ENCODE results near the gene SERPINB12.
A peak's percentile ranks its signal among the peaks of the same experiment; 100 is the strongest.

The SERPINB12 gene

GRCh38 chr18:63542069-63542468 is at the start of gene SERPINB12:
Gene SERPINB12, plus strand, starts transcription at chr18:63542369. Its CDS starts 13,791 bp downstream, at chr18:63556160.
- DNase-seq (ENCODE audit: low read depth in 2 of 2), result no peak

- DNase-seq (ENCODE audit: low read depth in 2 of 2), result no peak
These were observed 49.3 kb upstream of the SERPINB12 start for GRCh38 chr18:63492851-63493250.

- DNase-seq (ENCODE audit: low read depth in 2 of 2), result no peak
These were observed 46.5 kb upstream of the SERPINB12 start for GRCh38 chr18:63495675-63496074.

GRCh38 chr18:63505566-63506335 is 36.4 kb upstream of the SERPINB12 start:
- no peak for DNase-seq (ENCODE audit: low read depth in 2 of 2)

GRCh38 chr18:63506336-63506646 is 35.9 kb upstream of the SERPINB12 start:
- no peak for DNase-seq (ENCODE audit: low read depth in 2 of 2)

- no peak for DNase-seq (ENCODE audit: low read depth in 2 of 2)
These were observed 33.6 kb upstream of the SERPINB12 start for GRCh38 chr18:63508596-63508995.

GRCh38 chr18:63511285-63511684 is 30.9 kb upstream of the SERPINB12 start:
- DNase-seq (ENCODE audit: low read depth in 2 of 2), result no peak

- no peak for DNase-seq (ENCODE audit: low read depth in 2 of 2)
These were observed 27.8 kb upstream of the SERPINB12 start for GRCh38 chr18:63514326-63514725.

- no peak for DNase-seq (ENCODE audit: low read depth in 2 of 2)
These were observed 27.1 kb upstream of the SERPINB12 start for GRCh38 chr18:63514888-63515678.

GRCh38 chr18:63515801-63516200 is 26.4 kb upstream of the SERPINB12 start:
- DNase-seq (ENCODE audit: low read depth in 2 of 2), result no peak

GRCh38 chr18:63518178-63519012 is 23.8 kb upstream of the SERPINB12 start:
- peak in 1 of 2 donors; percentile 17 for DNase-seq (ENCODE audit: low read depth in 2 of 2)

GRCh38 chr18:63520053-63520685 is 22.0 kb upstream of the SERPINB12 start:
- no peak for DNase-seq (ENCODE audit: low read depth in 2 of 2)

GRCh38 chr18:63523660-63524059 is 18.5 kb upstream of the SERPINB12 start:
- DNase-seq (ENCODE audit: low read depth in 2 of 2), result no peak

- no peak for DNase-seq (ENCODE audit: low read depth in 2 of 2)
These were observed 14.9 kb upstream of the SERPINB12 start for GRCh38 chr18:63527251-63527650.

GRCh38 chr18:63528863-63529492 is 13.2 kb upstream of the SERPINB12 start:
- no peak for DNase-seq (ENCODE audit: low read depth in 2 of 2)

- no peak for DNase-seq (ENCODE audit: low read depth in 2 of 2)
These were observed 9.7 kb upstream of the SERPINB12 start for GRCh38 chr18:63532471-63532870.

- no peak for DNase-seq (ENCODE audit: low read depth in 2 of 2)
These were observed 7.6 kb upstream of the SERPINB12 start for GRCh38 chr18:63534615-63535014.

GRCh38 chr18:63539904-63540510 is 2.2 kb upstream of the SERPINB12 start:
- no peak for DNase-seq (ENCODE audit: low read depth in 2 of 2)

- no peak for DNase-seq (ENCODE audit: low read depth in 2 of 2)
These were observed 1.8 kb downstream of the SERPINB12 start for GRCh38 chr18:63544017-63544416.

- DNase-seq (ENCODE audit: low read depth in 2 of 2), result no peak
These were observed 2.8 kb downstream of the SERPINB12 start for GRCh38 chr18:63545000-63545399.

GRCh38 chr18:63550068-63550467 is 7.9 kb downstream of the SERPINB12 start:
- DNase-seq (ENCODE audit: low read depth in 2 of 2), result no peak
